Measurements from ENCODE around the gene RGS7.
"Not testable (repeated sequence)": the region's sequence is repeated elsewhere in the genome, so short reads cannot be mapped to it uniquely, and the experiment has no call there.

Gene RGS7

DNA sequence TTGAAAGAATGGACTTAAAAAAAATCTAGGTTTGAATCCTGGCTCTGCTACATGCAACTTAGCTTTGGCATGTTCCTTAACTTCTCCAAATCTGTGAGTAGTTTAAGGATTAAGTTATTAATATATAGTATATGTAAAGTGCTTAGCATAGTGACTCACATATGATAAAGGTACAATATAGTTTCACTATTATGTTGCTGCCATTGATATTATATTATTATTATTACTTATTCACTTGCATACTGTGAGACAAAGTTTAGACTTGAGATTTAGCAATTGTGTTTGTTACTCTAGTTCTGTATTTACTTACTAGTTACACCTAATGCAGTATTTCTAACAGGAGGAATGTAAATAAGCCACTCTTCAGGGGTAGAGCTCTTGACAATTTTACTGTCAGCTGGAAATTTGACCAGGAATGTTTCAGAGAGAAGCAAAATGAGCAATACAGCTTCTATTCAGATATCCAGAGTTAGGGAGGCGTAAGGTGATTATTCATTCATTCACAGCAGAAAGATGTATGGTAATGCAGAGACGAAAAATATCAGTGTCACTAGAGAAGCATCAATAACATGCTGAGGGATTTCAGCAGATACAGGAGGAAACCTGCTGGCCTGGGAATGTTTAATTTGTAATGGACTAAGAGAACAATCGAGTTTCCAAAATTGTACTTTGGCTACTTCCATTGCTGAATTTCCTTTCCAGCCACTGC is 25.5 kb downstream of the RGS7 start:
- no peak for DNase-seq

DNA sequence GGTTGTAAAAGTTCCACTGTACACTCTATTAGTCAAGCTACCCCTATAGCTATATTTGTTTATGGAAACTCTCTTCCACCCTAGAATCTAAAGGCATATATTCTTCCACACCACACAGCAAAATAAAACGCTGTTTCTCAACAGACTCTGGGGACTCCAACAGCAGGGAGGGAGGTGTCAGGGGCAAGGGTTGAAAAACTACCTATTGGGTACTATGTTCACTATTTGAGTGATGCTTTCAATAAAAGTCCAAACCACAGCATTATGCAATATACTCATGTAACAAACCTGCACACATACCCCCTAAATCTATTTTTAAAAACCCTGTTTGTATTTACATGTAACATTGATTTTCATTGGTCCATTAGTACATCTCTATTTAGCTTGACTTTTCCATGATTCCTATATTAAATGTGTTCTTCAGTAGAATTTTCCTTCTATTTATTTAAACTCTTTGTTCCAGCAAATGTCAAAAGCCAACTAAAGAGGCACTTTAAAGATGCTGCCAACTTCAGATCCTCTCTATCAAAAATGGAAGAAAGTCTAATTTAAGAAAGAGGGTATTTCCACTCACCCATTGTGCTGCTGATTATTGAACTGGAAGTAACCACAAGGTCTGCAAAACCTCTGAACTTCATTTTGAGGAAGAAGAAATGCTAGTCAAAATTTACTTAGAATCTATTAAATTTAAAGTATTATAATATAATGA is 26.2 kb downstream of the RGS7 start:
- DNase-seq: no peak

DNA sequence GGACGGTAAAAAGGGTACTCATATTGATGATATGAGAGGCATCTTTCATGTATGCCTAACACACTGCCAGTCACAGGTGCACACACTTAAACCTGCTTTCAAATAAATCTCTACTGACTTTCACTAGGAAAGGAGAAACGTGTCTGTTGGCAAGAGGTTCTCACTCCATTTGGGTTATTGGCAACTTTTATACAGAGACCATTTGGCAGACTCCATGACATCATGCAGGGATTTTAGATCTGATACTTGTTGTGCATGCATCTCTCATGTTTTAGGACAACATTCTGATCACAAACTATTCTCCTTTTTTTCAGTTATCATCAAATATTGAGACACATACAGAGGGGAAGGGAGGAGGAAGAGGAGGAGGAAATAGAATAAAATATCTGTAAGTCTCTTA is 31.5 kb downstream of the RGS7 start:
- no peak for DNase-seq

DNA sequence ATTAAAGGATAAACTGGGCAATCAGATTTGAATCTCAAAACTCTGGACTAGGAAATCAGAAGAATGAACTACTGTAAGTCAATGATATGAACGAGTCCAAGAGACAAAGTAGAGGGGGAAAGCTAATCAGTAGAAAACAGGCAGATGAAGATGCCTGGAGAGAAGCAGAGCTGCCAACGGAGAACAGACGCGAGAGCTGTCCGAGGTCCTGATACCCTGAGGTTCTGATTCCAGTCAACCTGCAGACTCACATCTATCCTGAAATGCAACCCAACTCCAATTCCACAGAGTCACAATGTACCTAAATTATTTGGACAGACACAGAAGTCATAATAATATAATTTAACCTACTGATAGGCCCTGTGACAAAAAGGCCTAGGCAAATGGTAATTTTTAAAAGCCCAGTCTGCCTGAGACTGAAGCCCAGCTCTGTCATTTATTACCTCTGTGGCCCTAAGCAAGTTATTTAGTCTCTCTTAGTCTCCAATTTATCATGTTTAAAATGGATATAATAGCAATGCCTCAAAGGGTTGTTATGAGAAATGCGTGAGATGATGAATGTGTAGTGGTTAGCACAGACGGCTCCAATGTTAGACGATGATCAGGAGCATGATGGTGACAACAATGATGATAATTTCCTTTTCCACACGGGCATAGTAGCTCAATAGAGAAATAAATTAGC is 33.4 kb downstream of the RGS7 start:
- no peak for DNase-seq

DNA sequence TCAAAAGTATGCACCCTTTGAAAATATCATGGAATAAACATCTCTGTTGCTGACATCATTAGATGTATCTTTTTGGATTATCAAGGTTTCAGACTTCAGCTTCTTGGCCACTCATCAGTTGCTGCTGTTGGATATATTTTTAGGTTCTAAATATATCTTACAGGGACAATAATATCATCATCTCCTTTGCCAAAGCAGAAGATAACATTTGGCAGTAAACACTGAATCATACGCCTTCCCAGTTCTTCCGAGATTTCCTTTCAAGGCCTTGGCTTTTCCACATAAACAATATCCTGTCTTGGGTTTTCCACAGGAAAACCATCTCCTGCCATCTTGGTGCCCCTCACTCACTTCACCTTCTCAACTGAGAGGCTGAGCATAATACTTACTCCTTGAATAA is 39.3 kb downstream of the RGS7 start:
- no peak for DNase-seq

DNA sequence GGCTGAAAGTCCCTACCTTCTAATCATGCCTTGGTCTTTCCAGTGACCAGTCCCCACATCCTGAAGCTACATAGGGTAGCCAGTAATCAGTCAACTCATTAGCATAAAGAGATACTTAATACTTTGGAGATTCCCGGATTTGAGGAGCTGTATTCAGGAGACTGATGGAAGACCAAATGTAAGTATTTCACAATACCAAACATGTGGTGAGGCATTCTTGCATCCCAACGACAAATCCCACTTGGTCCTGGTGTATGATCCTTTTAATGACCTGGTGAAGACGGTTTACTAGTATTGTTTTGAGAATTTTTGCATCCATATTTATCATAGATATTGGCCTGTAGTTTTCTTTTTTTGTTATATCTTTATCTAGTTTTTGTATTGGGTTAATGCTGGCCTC is 40.6 kb downstream of the RGS7 start:
- DNase-seq: no peak

DNA sequence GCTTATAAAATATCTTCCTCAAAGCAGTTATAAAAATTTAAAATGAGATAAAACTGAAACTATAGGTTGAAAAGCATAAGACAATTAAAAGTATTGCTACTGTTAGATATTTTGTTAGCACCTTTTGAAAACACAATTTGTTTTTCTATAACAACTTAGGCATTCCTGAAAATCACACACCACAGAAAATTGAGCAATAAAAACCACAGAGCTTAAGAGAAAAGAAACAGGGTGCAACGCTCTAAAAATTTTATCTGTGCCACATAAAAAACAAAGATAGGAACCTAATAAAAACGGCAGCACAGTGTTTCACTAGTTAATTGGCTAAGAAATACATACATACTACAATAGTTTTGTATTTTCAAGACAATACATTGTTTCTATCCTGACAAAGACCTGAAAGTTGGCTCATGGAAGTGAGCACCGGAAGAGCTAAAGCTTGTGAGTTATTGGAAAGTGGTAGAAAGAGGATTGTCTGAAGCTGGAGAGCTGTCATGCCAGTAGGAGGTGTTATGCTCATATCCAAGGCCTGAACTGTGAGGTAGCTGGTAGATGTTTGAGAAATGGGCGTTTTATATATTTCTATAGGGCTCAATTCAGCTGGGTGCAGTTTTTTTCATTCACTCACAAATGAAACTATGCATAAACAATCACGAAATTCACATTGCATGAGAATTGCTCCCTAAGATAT is 45.8 kb downstream of the RGS7 start:
- DNase-seq: no peak

DNA sequence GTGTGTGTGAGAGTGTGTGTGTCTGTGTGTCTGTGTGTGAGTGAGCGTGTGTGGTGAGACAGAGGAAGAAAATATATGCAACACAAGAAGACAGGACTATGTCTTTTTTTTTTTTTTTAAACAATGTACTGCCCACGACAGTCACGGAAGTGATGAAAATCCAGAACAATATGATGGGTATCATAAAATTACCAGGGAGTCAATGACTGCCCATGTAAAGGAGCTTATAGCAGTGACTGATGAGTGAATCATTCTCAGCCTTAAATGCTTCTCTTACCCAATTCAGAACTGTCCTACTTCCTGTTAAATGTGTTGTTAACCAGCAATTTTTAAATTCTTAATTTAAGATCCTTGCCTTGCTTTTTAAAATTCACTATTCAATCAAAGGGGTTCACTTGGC is 46.6 kb downstream of the RGS7 start:
- DNase-seq: no peak

DNA sequence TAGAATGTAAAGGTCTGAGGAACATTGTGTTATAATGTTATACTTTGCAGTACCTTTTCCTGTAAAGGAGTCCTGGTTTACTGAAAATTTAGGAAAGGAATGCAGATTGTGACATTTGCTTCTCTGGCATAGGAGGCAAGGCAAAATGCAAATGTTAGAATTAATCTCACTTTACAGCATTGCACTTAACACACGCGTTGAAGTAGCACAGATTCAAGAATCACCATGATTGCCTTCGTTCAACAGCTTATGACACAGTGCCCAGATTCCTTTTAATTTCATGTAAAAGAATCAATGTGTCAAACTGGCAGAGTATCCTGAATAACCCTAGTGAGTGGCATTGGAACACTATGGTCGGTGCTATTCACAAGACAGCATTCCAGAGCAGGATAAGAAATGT is 47.4 kb downstream of the RGS7 start:
- DNase-seq: no peak

DNA sequence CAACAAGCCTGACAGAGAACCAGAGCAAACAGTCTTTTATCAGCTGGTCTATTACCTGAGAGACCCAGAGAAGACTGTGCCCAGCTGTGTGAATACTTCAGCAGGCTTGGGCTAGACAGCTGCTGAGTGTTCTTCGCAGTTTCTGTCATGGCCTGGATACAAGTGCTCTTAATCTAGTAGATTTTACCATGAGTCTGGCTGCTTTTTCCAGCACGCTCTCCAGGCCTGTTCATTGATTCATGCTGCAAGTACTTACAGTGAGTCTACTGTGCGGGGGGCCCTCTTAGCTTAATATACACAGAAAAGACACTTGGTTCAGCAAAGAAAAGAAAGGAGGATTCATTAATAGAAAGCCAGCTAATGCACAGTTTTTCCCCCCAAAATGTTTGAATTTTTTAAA is 48.5 kb downstream of the RGS7 start:
- DNase-seq: no peak

DNA sequence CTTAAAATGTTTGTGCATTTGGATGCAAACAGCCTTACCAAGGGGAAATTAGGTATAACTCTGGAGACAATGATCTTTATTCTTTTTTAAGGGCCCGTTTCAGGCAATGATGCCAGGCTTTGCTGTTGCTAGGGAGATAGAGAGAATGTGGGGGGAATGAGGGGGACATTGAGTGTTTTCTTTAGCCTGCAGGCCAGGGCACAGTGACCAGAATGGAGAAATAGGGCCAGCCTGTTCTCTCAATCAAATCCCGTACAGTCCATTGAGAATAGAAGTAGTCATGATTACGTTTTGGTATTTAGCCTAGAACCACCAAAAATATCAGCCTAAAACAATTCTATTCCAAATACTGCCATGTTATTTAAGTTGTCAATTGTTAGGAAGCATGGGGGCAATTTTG is 49.0 kb downstream of the RGS7 start:
- DNase-seq: no peak

DNA sequence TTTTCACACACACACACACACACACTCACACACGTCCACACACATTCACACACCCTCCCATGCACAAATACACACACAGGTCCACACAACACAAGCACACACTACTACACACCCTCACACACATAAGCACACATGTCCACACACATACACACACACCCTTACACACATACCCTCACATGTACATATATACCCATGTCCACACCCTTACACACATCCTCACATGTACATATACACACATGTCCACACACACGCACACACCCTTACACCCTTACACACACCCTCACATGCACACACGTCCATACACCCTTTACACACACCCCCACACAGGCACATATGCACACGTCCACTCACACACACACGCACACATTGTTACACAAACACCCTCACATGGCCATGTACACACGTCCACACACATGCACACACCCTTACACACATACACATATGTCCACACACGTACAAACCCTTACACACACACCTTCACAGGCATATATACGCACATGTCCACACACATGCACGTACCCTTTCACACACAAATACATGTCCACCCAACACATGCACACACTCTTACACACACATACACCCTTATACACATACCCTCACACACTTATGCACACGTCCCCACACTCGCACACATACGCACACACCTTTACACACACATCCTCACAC is 50.7 kb downstream of the RGS7 start:
- DNase-seq: no peak

DNA sequence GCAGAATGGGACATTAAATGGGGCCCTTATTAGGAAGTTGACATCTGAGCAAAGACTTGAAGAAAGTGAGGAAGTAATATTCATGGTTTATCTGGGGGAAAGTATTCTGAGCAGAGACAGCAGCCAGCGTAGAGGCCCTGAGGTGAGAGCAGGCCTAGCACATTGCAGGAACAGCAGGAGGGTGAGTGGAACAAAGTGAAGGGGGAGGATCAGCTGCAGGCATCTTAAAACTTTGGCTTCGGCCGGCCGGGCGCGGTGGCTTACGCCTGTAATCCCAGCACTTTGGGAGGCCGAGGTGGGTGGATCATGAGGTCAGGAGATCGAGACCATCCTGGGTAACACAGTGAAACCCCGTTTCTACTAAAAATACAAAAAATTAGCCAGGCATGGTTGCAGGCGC is 55.0 kb downstream of the RGS7 start:
- DNase-seq: not testable (repeated sequence)

DNA sequence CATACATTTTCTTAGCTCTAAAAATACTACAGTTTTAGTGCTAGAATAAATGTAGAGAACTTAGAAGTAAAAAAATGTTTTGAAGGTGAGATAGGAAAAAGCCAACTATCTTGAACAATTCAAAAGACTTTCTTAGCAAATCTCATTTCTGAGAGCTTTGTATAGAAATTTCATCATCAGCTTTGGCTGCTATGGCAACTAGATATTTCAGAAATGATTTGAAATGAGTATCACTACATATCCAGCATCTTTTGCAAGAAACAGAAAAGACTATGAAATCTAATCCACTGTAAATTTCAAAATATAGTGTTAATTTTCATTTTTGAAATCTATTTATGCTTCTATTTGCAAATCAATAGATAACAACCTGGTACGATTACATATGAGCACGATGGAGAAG is 57.7 kb downstream of the RGS7 start:
- no peak for DNase-seq

DNA sequence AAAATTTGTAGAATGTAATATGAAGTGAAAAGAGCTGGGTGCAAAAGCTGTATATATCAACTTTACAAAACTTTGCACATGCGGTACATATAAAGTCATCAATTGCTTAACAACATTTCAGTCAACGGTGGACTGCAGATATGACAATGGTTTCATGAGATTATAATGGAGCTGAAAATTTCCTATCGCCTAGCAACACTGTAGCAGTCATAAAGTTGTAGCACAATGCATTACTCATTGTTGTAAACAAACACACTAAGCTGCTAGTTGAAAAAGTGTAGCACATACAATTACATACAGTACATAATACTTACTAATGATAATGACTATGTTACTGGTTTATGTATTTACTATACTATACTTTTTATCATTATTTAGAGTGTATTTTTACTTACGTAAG is 64.0 kb downstream of the RGS7 start:
- no peak for DNase-seq

DNA sequence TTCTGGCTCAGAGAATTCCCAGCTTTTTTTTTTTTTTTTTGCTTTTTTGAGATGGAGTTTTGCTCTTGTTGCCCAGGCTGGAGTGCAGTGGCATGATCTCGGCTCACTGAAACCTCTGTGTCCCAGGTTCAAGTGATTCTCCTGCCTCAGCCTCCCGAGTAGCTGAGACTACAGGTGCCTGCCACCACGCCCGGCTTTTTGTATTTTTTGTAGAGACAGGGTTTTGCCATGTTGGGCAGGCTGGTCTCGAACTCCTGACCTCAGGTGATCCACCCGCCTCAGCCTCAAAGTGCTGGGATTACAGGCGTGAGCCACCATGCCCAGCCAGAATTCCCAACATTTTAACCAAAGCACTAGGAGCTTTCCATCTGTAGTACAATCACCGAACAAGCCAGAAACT is 65.5 kb downstream of the RGS7 start:
- DNase-seq: not testable (repeated sequence)

DNA sequence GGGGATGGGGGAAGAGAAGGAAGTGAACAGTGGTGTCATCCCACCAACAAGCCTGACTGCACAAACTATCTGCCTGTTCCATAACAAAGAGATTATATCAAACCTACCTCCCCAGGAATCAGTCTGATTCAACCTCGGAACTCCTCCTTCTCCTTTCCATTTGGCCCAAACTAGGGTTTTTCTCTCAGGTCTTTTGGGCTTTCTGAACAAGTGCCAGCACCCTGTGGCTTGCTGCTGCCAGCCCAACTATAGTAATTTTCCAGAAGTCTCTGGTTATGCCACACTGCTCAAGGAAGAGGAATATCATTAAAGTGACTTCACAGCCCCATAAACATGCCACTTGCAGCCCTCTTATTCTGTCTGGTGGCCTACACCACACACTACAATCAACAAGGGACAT is 70.5 kb downstream of the RGS7 start:
- DNase-seq: no peak

DNA sequence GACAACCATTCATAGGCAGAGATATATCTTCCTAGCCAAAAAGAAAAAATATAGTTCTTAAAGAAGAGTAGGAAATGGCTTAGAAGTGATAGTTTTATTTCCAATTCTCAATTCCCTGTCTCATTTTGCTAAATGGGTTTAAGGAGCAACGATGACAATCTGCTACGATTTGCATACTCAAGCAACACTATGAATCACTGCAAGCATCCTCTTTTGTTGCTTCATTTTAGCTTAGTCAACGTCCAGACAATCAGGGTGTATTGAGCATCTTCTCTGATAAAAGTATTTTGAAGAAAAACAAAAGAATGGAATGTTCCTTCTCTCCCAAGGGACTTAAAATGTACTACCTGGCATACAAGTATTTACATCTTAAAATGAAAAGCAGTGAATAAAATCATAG is 80.6 kb downstream of the RGS7 start:
- DNase-seq: no peak

DNA sequence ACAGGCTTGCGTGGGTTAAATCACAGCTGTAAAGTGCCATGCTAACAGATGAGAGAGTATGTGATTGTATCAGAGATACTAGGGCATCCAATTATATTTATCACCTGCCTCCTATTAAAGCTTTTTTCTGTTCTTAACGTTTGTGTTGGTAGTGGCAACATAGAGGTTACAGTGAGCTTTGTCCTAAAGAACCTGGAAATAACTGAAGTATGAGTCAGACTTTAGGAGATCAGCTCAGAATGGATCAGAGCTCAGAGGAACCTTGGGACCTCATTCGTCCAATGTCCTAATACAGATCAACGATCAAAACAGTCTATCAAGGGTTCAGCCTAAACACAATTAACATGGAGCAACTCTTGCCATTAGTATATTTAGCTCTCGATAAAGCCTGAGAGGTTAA is 81.0 kb downstream of the RGS7 start:
- no peak for DNase-seq

DNA sequence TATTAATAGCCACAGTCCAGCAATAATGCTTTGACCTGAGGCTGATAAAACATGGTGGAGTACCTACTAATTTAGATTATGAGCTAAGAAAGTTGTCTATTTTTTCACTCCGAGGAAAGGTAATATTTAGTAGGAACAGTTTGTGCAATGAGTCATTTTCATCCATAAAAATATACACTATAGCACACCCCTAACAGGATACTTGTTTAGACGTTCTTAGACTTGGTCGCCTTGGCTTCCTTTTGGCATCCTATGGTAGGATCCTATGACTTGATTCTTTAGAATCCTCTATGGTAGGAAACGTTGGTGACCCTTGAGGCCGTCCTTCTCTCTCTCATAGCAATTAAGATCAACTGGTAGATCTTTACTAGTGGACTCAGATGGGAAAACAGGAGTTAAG is 81.8 kb downstream of the RGS7 start:
- DNase-seq: no peak

DNA sequence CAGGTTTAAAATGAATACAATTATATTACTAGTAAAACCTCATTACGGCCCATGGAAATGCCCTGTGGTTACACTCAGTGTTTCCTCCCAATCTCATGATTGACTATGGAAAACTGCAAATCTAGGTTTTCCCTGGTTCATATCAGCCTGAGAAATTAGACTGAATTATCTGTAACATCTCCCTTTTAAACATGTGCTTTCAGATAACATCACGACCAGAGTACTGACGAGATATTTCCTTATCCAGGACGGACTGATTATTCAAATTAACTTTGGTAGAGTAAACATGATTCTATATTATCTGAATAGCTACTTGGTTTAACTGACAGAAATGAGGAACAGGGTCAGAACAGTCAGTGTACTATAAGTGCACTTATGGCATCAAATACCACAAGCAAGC is 82.3 kb downstream of the RGS7 start:
- no peak for DNase-seq

DNA sequence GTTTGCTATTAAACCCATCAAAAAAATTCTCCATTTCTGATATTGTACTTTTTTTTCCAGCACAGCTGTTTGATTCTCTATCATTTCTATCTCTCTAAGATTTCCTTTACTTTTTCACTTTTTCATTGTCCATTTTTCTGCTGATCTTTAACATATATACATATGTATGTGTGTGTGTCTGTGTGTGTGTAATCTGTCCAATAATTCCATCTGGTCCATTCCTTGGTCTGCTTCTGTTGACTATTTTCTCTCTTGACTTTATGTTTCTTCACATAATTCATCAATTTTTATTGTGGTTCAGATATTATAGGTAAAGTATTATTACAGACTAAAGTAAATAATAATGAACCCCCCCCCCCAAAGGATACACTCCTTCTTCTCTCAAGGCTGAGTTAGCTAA is 84.2 kb downstream of the RGS7 start:
- no peak for DNase-seq

DNA sequence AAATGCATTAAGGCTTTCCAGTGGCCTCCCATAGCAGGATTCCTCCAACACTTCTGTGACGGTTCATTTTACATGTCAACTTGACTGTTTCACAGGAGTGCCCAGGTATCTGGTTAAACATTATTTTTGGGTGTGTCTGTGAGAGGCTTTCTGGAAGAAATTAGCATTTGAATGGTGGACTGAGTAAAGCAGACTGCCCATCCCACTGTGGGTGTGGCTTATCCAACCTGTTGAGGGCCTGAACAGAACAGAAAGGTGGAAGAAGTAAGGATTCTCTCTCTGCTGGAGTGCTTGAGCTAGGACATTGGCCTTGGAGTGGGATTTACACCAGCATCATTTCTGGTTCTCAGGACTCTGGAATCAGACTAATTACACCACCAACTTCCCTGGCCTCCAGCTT is 85.6 kb downstream of the RGS7 start:
- no peak for DNase-seq
